ENCODE data around the gene RPL10. TPM values are rescaled to one million over a fixed set of nuclear protein-coding genes. Genes with fewer than 3 reads are reported as not detected.

RPL10 gene
- total and polyA plus RNA-seq, 7 experiments from 2014 or later: 2,926 to 7,439 (median 5,067) TPM

DNA sequence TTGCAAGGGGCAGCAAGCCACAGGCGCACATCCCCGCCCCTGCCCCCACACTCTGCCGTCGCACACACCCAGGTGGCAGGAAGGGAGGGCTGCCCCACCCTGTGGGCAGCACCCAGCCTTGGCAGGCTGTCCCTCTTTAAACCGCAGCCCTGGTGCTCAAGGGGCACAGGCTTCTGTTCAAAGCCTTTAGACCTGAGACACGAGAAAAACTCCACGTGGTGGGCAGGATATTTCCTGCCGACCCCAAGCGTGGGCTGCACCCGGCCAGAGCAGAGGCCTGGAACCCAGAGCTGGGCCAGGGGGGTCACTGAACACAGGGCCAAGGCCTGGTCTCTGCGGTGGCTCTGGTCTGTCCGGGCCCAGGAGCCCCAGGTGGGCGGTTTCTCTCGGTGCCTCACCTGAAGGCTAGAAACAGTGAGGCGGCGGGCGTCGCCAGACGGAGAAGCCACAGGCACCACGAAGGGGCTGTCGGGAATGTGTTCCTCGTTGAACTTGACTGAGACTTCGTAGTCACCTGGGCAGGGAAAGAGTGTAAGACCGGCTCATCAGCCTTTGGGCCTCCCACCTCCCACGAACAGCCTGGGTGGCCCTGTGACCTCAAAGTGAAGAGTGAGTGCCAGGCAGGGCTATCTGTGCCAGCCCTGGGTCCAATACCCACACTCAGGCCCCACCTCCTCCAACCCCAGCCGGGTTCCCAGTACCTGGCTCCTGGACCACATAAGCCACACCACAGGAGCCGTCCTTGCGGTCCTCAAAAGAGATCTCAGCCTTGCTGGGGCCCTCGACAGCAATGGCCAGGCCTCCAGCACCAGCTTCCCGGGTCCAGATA is 46.8 kb upstream of the RPL10 start:
- H3K36me3 Mint-ChIP-seq: peaks cover 0 to 4% (median 0%) of the 10 kb centered on the region in 5 donors
- H3K9me3 ChIP-seq (ENCODE audit: control insufficient read depth in 2 of 3, low read length in 3 of 3): no peaks in the 10 kb centered on the region
- H3K36me3 ChIP-seq (ENCODE audit: control insufficient read depth in 2 of 3, insufficient read depth in 3 of 3, low read length in 3 of 3): peaks cover 5 to 80% (median 8%) of the 10 kb centered on the region in 3 experiments
- H3K27me3 ChIP-seq (ENCODE audit: control insufficient read depth in 2 of 2, insufficient read depth in 2 of 2, low read length in 2 of 2): no peaks in the 10 kb centered on the region
- H3K4me1 Mint-ChIP-seq: peaks cover 12 to 42% (median 27%) of the 10 kb centered on the region in 7 donors
- peak in 2 of 9 donors; percentile 48 to 49 for DNase-seq
- intact Hi-C loops (cut with micrococcal nuclease): no loop called here
- ChIA-PET POLR2A (interaction anchor here (0.6 to 5.8 kb wide), 3 partner anchors 14 to 384 kb away, joined by 3 to 45 read pairs (median 8); no protein-coding TSS in a partner anchor), CTCF (no interaction called here)
- H3K27me3 Mint-ChIP-seq: no peaks in the 10 kb centered on the region
- H3K4me1 ChIP-seq (ENCODE audit: control insufficient read depth in 2 of 2, insufficient read depth in 2 of 2, low read length in 2 of 2): peaks cover 33 to 75% of the 10 kb centered on the region in 2 donors
- H3K27ac Mint-ChIP-seq: peak overlapping the region; percentile 32 to 88 (median 66)
- peak overlapping the region in 7 of 10 donors; percentile 20 to 68 (median 47) for H3K4me3 Mint-ChIP-seq
- no peak overlapping the region for H3K4me3 ChIP-seq (ENCODE audit: low read length)
- H3K27ac ChIP-seq (ENCODE audit: low read depth, low read length): peak overlapping the region; percentile 66
- peak; percentile 48 for ATAC-seq
- no peaks in the 10 kb centered on the region for H3K9me3 Mint-ChIP-seq

GRCh38 chrX:154352012-154352401 is 46.2 kb upstream of the RPL10 start:
- Histone ChIP-seq H3K27me3 (ENCODE audit: control insufficient read depth in 2 of 2, insufficient read depth in 2 of 2, low read length in 2 of 2) (no peaks in the 10 kb centered on the region), H3K4me3 (ENCODE audit: low read length) (no peak overlapping the region), H3K27ac (ENCODE audit: low read depth, low read length) (peak overlapping the region; percentile 66), H3K36me3 (ENCODE audit: control insufficient read depth in 2 of 3, insufficient read depth in 3 of 3, low read length in 3 of 3) (peaks cover 5 to 86% (median 12%) of the 10 kb centered on the region in 3 experiments), H3K4me1 (ENCODE audit: control insufficient read depth in 2 of 2, insufficient read depth in 2 of 2, low read length in 2 of 2) (peaks cover 33 to 78% of the 10 kb centered on the region in 2 donors), H3K9me3 (ENCODE audit: control insufficient read depth in 2 of 3, low read length in 3 of 3) (no peaks in the 10 kb centered on the region)
- DNase-seq (no peak), ATAC-seq (no peak)
- Mint-ChIP-seq H3K27me3 (no peaks in the 10 kb centered on the region), H3K4me1 (peaks cover 12 to 43% (median 27%) of the 10 kb centered on the region in 7 donors), H3K9me3 (no peaks in the 10 kb centered on the region), H3K36me3 (peaks cover 0 to 4% (median 0%) of the 10 kb centered on the region in 5 donors), H3K4me3 (peak overlapping the region in 5 of 10 donors; percentile 8 to 68 (median 57)), H3K27ac (peak overlapping the region in 8 of 9 donors; percentile 59 to 88 (median 68))
- intact Hi-C loops (cut with micrococcal nuclease): no loop called here
- CTCF ChIA-PET: no interaction called here
- POLR2A ChIA-PET: interaction anchor here (5.8 kb wide), 1 partner anchor 17 kb away, joined by 45 read pairs; no protein-coding TSS in a partner anchor

DNA sequence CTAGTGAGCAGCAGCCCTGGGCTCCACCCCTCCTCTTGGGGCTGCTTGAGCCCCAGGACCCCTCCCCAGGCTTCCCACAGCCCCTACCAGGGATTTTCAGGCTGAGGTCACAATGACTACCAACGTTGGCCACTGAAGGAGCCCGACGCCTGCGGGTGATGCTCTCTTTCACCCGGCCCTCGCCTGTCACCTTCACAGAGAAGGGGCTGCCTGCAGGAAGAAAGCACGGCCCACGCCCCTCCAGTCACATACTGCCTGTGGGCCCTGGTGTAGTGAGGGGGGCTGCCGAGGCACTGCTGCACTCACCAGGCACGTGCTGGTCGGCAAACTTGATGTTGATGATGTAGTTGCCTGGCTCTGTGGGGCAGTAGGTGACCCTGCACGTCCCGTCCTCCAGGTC is 45.7 kb upstream of the RPL10 start:
- Mint-ChIP-seq H3K4me1 (peaks cover 7 to 38% (median 22%) of the 10 kb centered on the region in 7 donors), H3K27ac (peak overlapping the region in 5 of 9 donors; percentile 49 to 88 (median 70)), H3K9me3 (no peaks in the 10 kb centered on the region), H3K4me3 (peak overlapping the region in 4 of 10 donors; percentile 21 to 66 (median 40)), H3K36me3 (peaks cover 0 to 3% (median 0%) of the 10 kb centered on the region in 5 donors), H3K27me3 (no peaks in the 10 kb centered on the region)
- ATAC-seq (no peak), DNase-seq (no peak)
- Histone ChIP-seq H3K27me3 (ENCODE audit: control insufficient read depth in 2 of 2, insufficient read depth in 2 of 2, low read length in 2 of 2) (no peaks in the 10 kb centered on the region), H3K4me3 (ENCODE audit: low read length) (no peak overlapping the region), H3K36me3 (ENCODE audit: control insufficient read depth in 2 of 3, insufficient read depth in 3 of 3, low read length in 3 of 3) (peaks cover 7 to 90% (median 12%) of the 10 kb centered on the region in 3 experiments), H3K9me3 (ENCODE audit: control insufficient read depth in 2 of 3, low read length in 3 of 3) (no peaks in the 10 kb centered on the region), H3K4me1 (ENCODE audit: control insufficient read depth in 2 of 2, insufficient read depth in 2 of 2, low read length in 2 of 2) (peaks cover 31 to 78% of the 10 kb centered on the region in 2 donors), H3K27ac (ENCODE audit: low read depth, low read length) (peak overlapping the region; percentile 66)
- ChIA-PET CTCF (no interaction called here), POLR2A (interaction anchor here (5.8 kb wide), 1 partner anchor 17 kb away, joined by 45 read pairs; no protein-coding TSS in a partner anchor)
- intact Hi-C loops (cut with micrococcal nuclease): no loop called here

- ATAC-seq (no peak), DNase-seq (no peak)
- H3K9me3 Mint-ChIP-seq: no peaks in the 10 kb centered on the region
- Histone ChIP-seq H3K4me1 (ENCODE audit: control insufficient read depth in 2 of 2, insufficient read depth in 2 of 2, low read length in 2 of 2) (peaks cover 29 to 78% of the 10 kb centered on the region in 2 donors), H3K4me3 (ENCODE audit: low read length) (no peak overlapping the region), H3K36me3 (ENCODE audit: control insufficient read depth in 2 of 3, insufficient read depth in 3 of 3, low read length in 3 of 3) (peaks cover 12 to 97% (median 15%) of the 10 kb centered on the region in 3 experiments), H3K9me3 (ENCODE audit: control insufficient read depth in 2 of 3, low read length in 3 of 3) (no peaks in the 10 kb centered on the region), H3K27me3 (ENCODE audit: control insufficient read depth in 2 of 2, insufficient read depth in 2 of 2, low read length in 2 of 2) (no peaks in the 10 kb centered on the region), H3K27ac (ENCODE audit: low read depth, low read length) (no peak overlapping the region)
- CTCF ChIA-PET: no interaction called here
- no peaks in the 10 kb centered on the region for H3K27me3 Mint-ChIP-seq
- intact Hi-C loops (cut with micrococcal nuclease): no loop called here
- H3K27ac Mint-ChIP-seq: peak overlapping the region in 2 of 9 donors; percentile 12 to 25
- POLR2A ChIA-PET: no interaction called here
- peaks cover 6 to 32% (median 18%) of the 10 kb centered on the region in 7 donors for H3K4me1 Mint-ChIP-seq
- H3K36me3 Mint-ChIP-seq: peaks cover 0 to 3% (median 0%) of the 10 kb centered on the region in 5 donors
- H3K4me3 Mint-ChIP-seq: no peak overlapping the region
Measured at GRCh38 chrX:154353172-154353843, 44.9 kb upstream of the RPL10 start.

DNA sequence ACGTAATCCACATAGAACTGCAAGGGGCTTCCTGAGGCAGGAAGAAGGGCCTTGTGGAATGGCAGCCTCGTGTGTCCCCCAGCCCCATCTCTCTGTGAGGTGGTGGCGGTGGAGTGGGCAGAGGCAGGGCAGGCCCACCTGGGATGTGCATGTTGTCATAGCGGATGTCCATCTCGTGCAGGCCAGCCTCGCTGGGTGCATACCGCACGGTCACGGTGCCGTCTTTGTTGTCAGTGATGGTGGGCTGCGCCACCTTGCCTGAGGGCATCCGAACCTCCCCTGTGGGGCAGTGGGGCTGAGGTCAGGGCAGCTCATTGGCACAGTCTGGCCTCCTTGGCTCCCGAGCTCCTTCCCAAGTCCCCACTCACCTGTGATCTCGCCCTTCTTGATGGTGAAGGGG is 44.2 kb upstream of the RPL10 start:
- Mint-ChIP-seq H3K4me1 (peaks cover 9 to 33% (median 18%) of the 10 kb centered on the region in 7 donors), H3K27ac (no peak overlapping the region), H3K36me3 (peaks cover 0 to 7% (median 0%) of the 10 kb centered on the region in 5 donors), H3K4me3 (peak overlapping the region in 1 of 10 donors; percentile 23), H3K27me3 (no peaks in the 10 kb centered on the region), H3K9me3 (no peaks in the 10 kb centered on the region)
- Histone ChIP-seq H3K4me3 (ENCODE audit: low read length) (no peak overlapping the region), H3K36me3 (ENCODE audit: control insufficient read depth in 2 of 3, insufficient read depth in 3 of 3, low read length in 3 of 3) (peaks cover 16 to 97% (median 22%) of the 10 kb centered on the region in 3 experiments), H3K27ac (ENCODE audit: low read depth, low read length) (no peak overlapping the region), H3K27me3 (ENCODE audit: control insufficient read depth in 2 of 2, insufficient read depth in 2 of 2, low read length in 2 of 2) (no peaks in the 10 kb centered on the region), H3K4me1 (ENCODE audit: control insufficient read depth in 2 of 2, insufficient read depth in 2 of 2, low read length in 2 of 2) (peaks cover 29 to 78% of the 10 kb centered on the region in 2 donors), H3K9me3 (ENCODE audit: control insufficient read depth in 2 of 3, low read length in 3 of 3) (no peaks in the 10 kb centered on the region)
- ATAC-seq (no peak), DNase-seq (no peak)
- ChIA-PET CTCF (no interaction called here), POLR2A (no interaction called here)
- intact Hi-C loops (cut with micrococcal nuclease): no loop called here

GRCh38 chrX:154354516-154354915 is 43.7 kb upstream of the RPL10 start:
- Mint-ChIP-seq H3K9me3 (no peaks in the 10 kb centered on the region), H3K27ac (no peak overlapping the region), H3K4me3 (peak overlapping the region in 1 of 10 donors; percentile 47), H3K4me1 (peaks cover 8 to 33% (median 18%) of the 10 kb centered on the region in 7 donors), H3K27me3 (no peaks in the 10 kb centered on the region), H3K36me3 (peaks cover 0 to 7% (median 0%) of the 10 kb centered on the region in 5 donors)
- DNase-seq (no peak), ATAC-seq (no peak)
- ChIA-PET CTCF (no interaction called here), POLR2A (no interaction called here)
- no peaks in the 10 kb centered on the region for H3K9me3 ChIP-seq (ENCODE audit: control insufficient read depth in 2 of 3, low read length in 3 of 3)
- H3K27me3 ChIP-seq (ENCODE audit: control insufficient read depth in 2 of 2, insufficient read depth in 2 of 2, low read length in 2 of 2): no peaks in the 10 kb centered on the region
- no peak overlapping the region for H3K4me3 ChIP-seq (ENCODE audit: low read length)
- H3K4me1 ChIP-seq (ENCODE audit: control insufficient read depth in 2 of 2, insufficient read depth in 2 of 2, low read length in 2 of 2): peaks cover 29 to 75% of the 10 kb centered on the region in 2 donors
- no peak overlapping the region for H3K27ac ChIP-seq (ENCODE audit: low read depth, low read length)
- intact Hi-C loops (cut with micrococcal nuclease): no loop called here
- H3K36me3 ChIP-seq (ENCODE audit: control insufficient read depth in 2 of 3, insufficient read depth in 3 of 3, low read length in 3 of 3): peaks cover 16 to 97% (median 27%) of the 10 kb centered on the region in 3 experiments
